HepG2 (cell line): ENCODE results near the gene ONECUT2. TPM values are rescaled to one million over a fixed set of nuclear protein-coding genes. Genes with fewer than 3 reads are reported as not detected.

Experiments
- ATAC-seq: fragments of 200-7000 bp; cut with Tn5 transposase; 3 replicates; pipeline ENCODE4 v1.9.1; 2020; ENCODE audit warnings: mild to moderate bottlenecking, moderate library complexity
- BruUV-seq: library from RNA; stranded (reverse); fragments of 400-500 nt; replicated peaks from 2 replicates; lab custom pipeline; 2021; lab: Mats Ljungman, UMichigan
- CTCF ChIA-PET: fragments of 300-600 bp; formaldehyde crosslinking; extraction: SDS; loops from one replicate; lab custom pipeline; 2021; ENCODE audit warnings: low total read pairs, inconsistent platforms, low intra/inter-chr PET ratio; lab: Yijun Ruan, JAX
- POLR2A ChIA-PET: fragments of 350-600 bp; sonication (Branson Sonifier 250); formaldehyde crosslinking; loops from one replicate; lab custom pipeline; 2020; ENCODE audit warnings: antibody characterized with exemption, inconsistent platforms; lab: Yijun Ruan, JAX
- DNase-seq: peaks from one replicate; pipeline ENCODE4 v3.0.0-alpha.2; 2015; ENCODE audit warnings: low spot score
- FAIRE-seq: peaks from 3 replicates; lab custom pipeline; 2011; peaks lifted over from hg19 to GRCh38; lab: Jason Lieb, UNC
- H2AFZ ChIP-seq: one replicate; pipeline ENCODE4 v1.6.1; 2011; ENCODE audit warnings: low read length, inconsistent platforms
- H3K27ac ChIP-seq: fragments of 300-600 bp; 3 replicates; pipeline ENCODE4 v1.8.0; 2011; ENCODE audit warnings: mixed run types, mild to moderate bottlenecking, mixed read lengths, low read length, inconsistent platforms; ENCODE audit not compliant: insufficient read depth; ENCODE audit errors: extremely low read length
- H3K27me3 ChIP-seq, 2 experiments: fragments of 200-600 bp in 1 of 2; 2 replicates in 1 of 2; 3 replicates in 1 of 2; pipeline versions ENCODE4 v1.6.0 to v1.8.0; 2011; ENCODE audit warnings: low read length in 2 of 2, mild to moderate bottlenecking in 2 of 2, moderate library complexity in 2 of 2, inconsistent platforms in 1 of 2; ENCODE audit not compliant: insufficient read depth in 2 of 2, control insufficient read depth in 1 of 2
- H3K36me3 ChIP-seq, 2 experiments: fragments of 200-600 bp in 1 of 2; replicated peaks in 1 of 2; 2 replicates in 1 of 2; 3 replicates in 1 of 2; pipeline versions ENCODE4 v1.5.1 to v1.8.0; 2011; ENCODE audit warnings: low read length in 2 of 2, inconsistent platforms in 1 of 2; ENCODE audit not compliant: insufficient read depth in 2 of 2, control insufficient read depth in 1 of 2
- H3K4me1 ChIP-seq: 2 replicates; pipeline ENCODE4 v1.5.1; 2012; ENCODE audit warnings: low read length, inconsistent platforms; ENCODE audit not compliant: insufficient read depth
- H3K4me2 ChIP-seq: 2 replicates; pipeline ENCODE4 v1.6.0; 2011; ENCODE audit warnings: low read depth, low read length, inconsistent platforms
- H3K4me3 ChIP-seq, 3 experiments: fragments of 200-600 bp in 1 of 3; sonication (generic), shearing (Covaris generic) in 1 of 3; replicated peaks in 1 of 3; 2 replicates each; pipeline ENCODE4 v1.5.1; 2011 to 2016; ENCODE audit warnings: low read length in 3 of 3, inconsistent platforms in 2 of 3, low read depth in 2 of 3, mild to moderate bottlenecking in 2 of 3, control low read depth in 1 of 3, mixed read lengths in 1 of 3; ENCODE audit not compliant: insufficient read depth in 1 of 3
- H3K79me2 ChIP-seq: one replicate; pipeline ENCODE4 v1.6.1; 2011; ENCODE audit warnings: low read length, inconsistent platforms; ENCODE audit not compliant: insufficient read depth
- H3K9ac ChIP-seq: 2 replicates; pipeline ENCODE4 v1.6.0; 2011; ENCODE audit warnings: mild to moderate bottlenecking, low read depth, low read length, inconsistent platforms; ENCODE audit not compliant: insufficient read depth
- H3K9me3 ChIP-seq: 2 replicates; pipeline ENCODE4 v1.5.1; 2012; ENCODE audit warnings: mild to moderate bottlenecking, low read length
- H4K20me1 ChIP-seq: 2 replicates; pipeline ENCODE4 v1.6.0; 2011; ENCODE audit warnings: inconsistent platforms, mild to moderate bottlenecking, low read length, moderate library complexity; ENCODE audit not compliant: insufficient read depth
- BCL6 ChIP-seq: IDR thresholded peaks from 2 replicates; pipeline ENCODE4 v1.6.1; 2016; ENCODE audit warnings: missing genetic modification reagents, missing compliant biosample characterization
- HNRNPL ChIP-seq: fragments of 200-400 bp; formaldehyde crosslinking; IDR thresholded peaks from 2 replicates; pipeline ENCODE4 v1.6.1; 2017; ENCODE audit warnings: mild to moderate bottlenecking, low read depth, low read length
- NR0B2 ChIP-seq: sonication (generic); formaldehyde crosslinking; IDR thresholded peaks from 2 replicates; pipeline ENCODE4 v1.4.0; 2020; ENCODE audit warnings: mild to moderate bottlenecking, missing genetic modification reagents
- PRDM15 ChIP-seq: sonication (generic); formaldehyde crosslinking; IDR thresholded peaks from 2 replicates; pipeline ENCODE4 v1.4.0; 2020; ENCODE audit warnings: missing genetic modification reagents
- ZNF343 ChIP-seq: sonication (generic); formaldehyde crosslinking; IDR thresholded peaks from 2 replicates; pipeline ENCODE4 v1.4.0; 2020; ENCODE audit warnings: mild to moderate bottlenecking, missing genetic modification reagents
- WGBS: methylation state at CpG from one replicate; pipeline ENCODE4 v1.1.6; 2017; ENCODE audit warnings: low lambda C conversion rate; 5-methylcytosine and 5-hydroxymethylcytosine counted together
- in situ Hi-C: cut with HindIII; loops from 2 replicates; pipeline ENCODE4 v1.10.0; 2017; ENCODE audit warnings: low pct_unique_long_range_greater_than_20kb; ENCODE audit not compliant: extremely low pct_ligation_motif_present
- intact Hi-C: fragments of 100-400 bp; cut with micrococcal nuclease; formaldehyde crosslinking; loops from one replicate; pipeline ENCODE4 v1.10.0; 2022; ENCODE audit not compliant: unreplicated experiment
- polyA plus RNA-seq, 8 experiments: library from polyadenylated mRNA; depleted of rRNA in 3 of 8; stranded (reverse) in 7 of 8; unstranded in 1 of 8; fragments of >200 nt; fragmentation: Illumina TruSeq in 4 of 8; extraction: Trizol in 4 of 8; gene quantifications; 2 replicates each; pipeline versions ENCODE4 v1.2.1 to v1.2.3, GENCODE V29; 2011 to 2016; ENCODE audit warnings: low read depth in 4 of 8, missing spikeins in 1 of 8, mixed read lengths in 1 of 8; ENCODE audit not compliant: insufficient read depth in 1 of 8
- total RNA-seq, 5 experiments: library from RNA; depleted of rRNA; stranded (reverse); fragments of >200 nt; fragmentation: Illumina TruSeq; extraction: Trizol; gene quantifications; 2 replicates each; pipeline ENCODE4 v1.2.3, GENCODE V29; 2016; ENCODE audit warnings: low read depth in 1 of 5

Gene ONECUT2
- total and polyA plus RNA-seq, 2 of the 13 experiments (the other 11 are each of a cell fraction or from before 2014, with no cell fraction given), result 3.0 to 3.2 TPM

DNA sequence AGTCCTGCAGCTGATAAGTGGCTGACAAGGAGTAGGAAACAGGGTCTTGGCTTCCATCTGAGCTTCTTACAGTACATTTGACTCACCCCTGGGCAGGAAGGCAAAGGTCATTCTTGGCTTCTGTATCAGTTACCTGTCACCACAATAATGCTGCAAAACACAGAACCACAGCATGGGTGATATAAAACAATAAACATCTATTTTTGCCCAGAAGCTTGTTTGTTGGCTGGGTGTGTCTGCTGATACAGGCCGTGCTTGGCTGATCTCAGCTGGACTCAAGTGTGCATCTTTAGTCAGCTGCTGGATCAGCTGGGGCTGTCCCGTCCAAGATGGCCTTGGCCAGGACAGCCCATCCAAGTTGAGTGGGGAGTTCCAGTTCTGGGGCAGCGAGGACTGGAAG is 34.7 kb downstream of the ONECUT2 start:
- no TSS peak for BruUV-seq
- FAIRE-seq (no peak), ATAC-seq (no peak)
- Histone ChIP-seq H3K79me2 (no peaks in the 10 kb centered on the region), H3K4me2 (no peak overlapping the region), H3K27me3 (no peaks in the 10 kb centered on the region), H3K27ac (no peak overlapping the region), H2AFZ (no peak overlapping the region), H3K4me1 (peaks cover 17% of the 10 kb centered on the region), H3K9ac (no peak overlapping the region), H3K4me3 (no peak overlapping the region), H4K20me1 (no peaks in the 10 kb centered on the region)
- in situ Hi-C loops, result no loop called here
- POLR2A ChIA-PET, result no interaction called here
- intact Hi-C loops, result no loop called here
- no peak for TF ChIP-seq NR0B2 (CRISPR knock-in tag)
- no peak for TF ChIP-seq ZNF343 (CRISPR knock-in tag)
- TF ChIP-seq, all 625 proteins: peak for 0
- CTCF ChIA-PET, result no interaction called here
- H3K36me3 ChIP-seq, result no peaks in the 10 kb centered on the region; a peak in 3 of 5 replicates
- DNase-seq, result no peak
- no peaks in the 10 kb centered on the region for H3K9me3 ChIP-seq
- 78% methylated on average over 3 of the region's 3 CpGs for WGBS

- H3K4me2 ChIP-seq, result no peak overlapping the region
- DNase-seq (no peak), ATAC-seq (no peak), FAIRE-seq (no peak)
- H3K79me2 ChIP-seq, result no peaks in the 10 kb centered on the region
- H2AFZ ChIP-seq, result no peak overlapping the region
- BruUV-seq, result no TSS peak
- no peak overlapping the region for H3K4me3 ChIP-seq
- H3K9me3 ChIP-seq, result no peaks in the 10 kb centered on the region
- 100% methylated on average over 3 of the region's 3 CpGs for WGBS
- CTCF ChIA-PET, result no interaction called here
- H3K9ac ChIP-seq, result no peak overlapping the region
- in situ Hi-C loops (no loop called here), intact Hi-C loops (no loop called here)
- no peaks in the 10 kb centered on the region; the same call in 1 of the 2 replicates for H4K20me1 ChIP-seq
- TF ChIP-seq BCL6 (CRISPR knock-in tag) (peak; percentile 59; the same call in 1 of the 2 replicates), HNRNPL (no peak), PRDM15 (CRISPR knock-in tag) (no peak)
- H3K27ac ChIP-seq, result no peak overlapping the region
- H3K27me3 ChIP-seq, result no peaks in the 10 kb centered on the region
- H3K4me1 ChIP-seq, result no peaks in the 10 kb centered on the region
- H3K36me3 ChIP-seq, result peaks cover 3 to 11% of the 10 kb centered on the region in 2 experiments; a peak in 3 of 5 replicates
- POLR2A ChIA-PET, result no interaction called here
Observed at GRCh38 chr18:57475408-57475807, 40.2 kb downstream of the ONECUT2 start.
